Measurements from ENCODE around the gene MYLK.

- TF ChIP-seq SIN3A (IDR thresholded peaks at IDR 0.05; ENCODE audit: borderline replicate concordance, insufficient read depth, low read length), result no peak
- TF ChIP-seq REST (IDR thresholded peaks at IDR 0.05; ENCODE audit: insufficient read depth in 1 of 2, low read depth in 2 of 2, low read length in 2 of 2), result no peak
- no peak for TF ChIP-seq TAF1 (IDR thresholded peaks at IDR 0.05; ENCODE audit: borderline replicate concordance, insufficient read depth, low read length)
- TF ChIP-seq POLR2AphosphoS5 (IDR thresholded peaks at IDR 0.05; ENCODE audit: low read depth, low read length), result no peak
Measured at GRCh38 chr3:123728014-123728413, 156.1 kb downstream of the MYLK start.

All from PFSK-1 (cell line).